ENCODE data around the gene FAM117A. TPM values are rescaled to one million over a fixed set of nuclear protein-coding genes. Genes with fewer than 3 reads are reported as not detected.

Gene FAM117A
- total and polyA plus RNA-seq, 10 of the 15 experiments (the other 5 are each of a cell fraction or from before 2014, with no cell fraction given): 2.1 to 29.6 (median 20.0) TPM

DNA sequence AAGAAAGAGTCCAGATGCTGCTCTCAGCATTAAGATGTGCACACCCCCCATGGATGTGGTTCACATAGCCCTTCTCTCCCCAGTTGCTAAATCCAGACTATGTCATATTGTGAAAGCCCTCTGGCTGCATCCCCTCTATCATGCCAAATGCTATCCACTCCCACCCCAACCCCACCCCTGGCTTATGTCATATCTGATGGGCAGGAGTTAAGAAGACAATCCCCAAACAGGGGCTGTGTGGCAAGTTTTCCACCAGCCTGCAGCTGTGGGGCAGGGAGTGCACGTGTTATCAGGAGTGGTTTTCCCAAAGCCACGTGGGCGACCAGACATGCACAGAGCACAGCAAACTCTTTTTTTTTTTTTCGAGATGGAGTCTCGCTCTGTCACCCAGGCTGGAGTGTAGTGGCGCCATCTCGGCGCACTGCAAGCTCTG lies 10.0 kb downstream of the FAM117A start (continued):
- TF ChIP-seq TBL1XR1 (IDR thresholded peaks at IDR 0.05; ENCODE audit: low read depth, low read length): no peak
- TF ChIP-seq PAX8 (IDR thresholded peaks at IDR 0.05): no peak

DNA sequence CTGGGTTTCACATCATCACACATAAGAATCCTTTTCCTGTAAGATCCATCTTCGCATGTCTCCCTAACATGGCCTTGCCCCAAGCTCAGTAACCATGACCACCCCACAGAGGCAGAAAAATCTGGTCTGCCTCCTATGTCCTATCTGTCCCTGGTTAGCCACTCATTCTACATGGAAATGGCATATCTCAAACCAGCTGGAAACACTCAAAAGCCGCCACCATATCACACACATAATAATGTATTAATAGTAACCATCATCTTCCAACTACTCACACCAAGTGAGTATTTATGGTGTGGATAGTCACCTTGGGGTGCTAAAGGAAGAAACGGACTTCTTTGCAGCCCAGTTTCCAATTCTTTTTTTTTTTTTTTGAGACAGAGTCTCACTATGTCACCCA lies 11.4 kb downstream of the FAM117A start:
- ATAC-seq: no peak
- POLR2A ChIA-PET: interaction anchor here (0.8 to 1.7 kb wide), 2 partner anchors 9 to 10 kb away, joined by 4 to 5 read pairs; no protein-coding TSS in a partner anchor
- WGBS (ENCODE audit: insufficient coverage, insufficient replicate concordance, low lambda C conversion rate, missing lambda C conversion rate): 84% methylated on average over 3 of the region's 3 CpGs
- no peaks in the 10 kb centered on the region for H4K20me1 ChIP-seq (ENCODE audit: control insufficient read depth, insufficient read depth)
- SMC1A ChIA-PET (ENCODE audit: uncharacterized antibody, unreplicated experiment): interaction anchor here (0.7 to 7.6 kb wide), 5 partner anchors 10 to 46 kb away, joined by 3 to 128 read pairs (median 3); partner anchors contain the start of gene FAM117A
- H3K79me2 ChIP-seq (ENCODE audit: control insufficient read depth, insufficient read depth, low read length): peaks cover 15% of the 10 kb centered on the region
- no peak overlapping the region for H3K4me2 ChIP-seq (ENCODE audit: control insufficient read depth, insufficient read depth)
- in situ Hi-C loops (cut with MboI) (no loop called here), intact Hi-C loops (cut with micrococcal nuclease; ENCODE audit: unreplicated experiment) (no loop called here)
- peaks cover 35% of the 10 kb centered on the region for H3K4me1 ChIP-seq (ENCODE audit: control insufficient read depth, insufficient read depth, low read length)
- H2AFZ ChIP-seq (ENCODE audit: control insufficient read depth, low read depth, low read length): no peak overlapping the region
- TF ChIP-seq SIX5 (IDR thresholded peaks at IDR 0.05; ENCODE audit: low read depth, low read length, severe bottlenecking) (no peak), RBBP5 (conservative IDR thresholded peaks at IDR 0.05) (no peak), MTA2 (IDR thresholded peaks at IDR 0.05; ENCODE audit: low read depth) (no peak), SIN3A (IDR thresholded peaks at IDR 0.05; ENCODE audit: low read depth, low read length) (no peak), NRF1 (conservative IDR thresholded peaks at IDR 0.05; ENCODE audit: low read depth, low read length) (no peak), POU2F2 (IDR thresholded peaks at IDR 0.05; ENCODE audit: borderline replicate concordance, low read depth, low read length) (no peak), CREB1 (IDR thresholded peaks at IDR 0.05; ENCODE audit: low read depth) (no peak), RAD21 (IDR thresholded peaks at IDR 0.05; ENCODE audit: insufficient read depth, low read depth, low read length) (no peak), SMC3 (IDR thresholded peaks at IDR 0.05; ENCODE audit: borderline replicate concordance, low read length) (no peak), NFIC (IDR thresholded peaks at IDR 0.05; ENCODE audit: low read depth, low read length) (no peak), RB1 (IDR thresholded peaks at IDR 0.05; ENCODE audit: borderline replicate concordance) (no peak), ZZZ3 (IDR thresholded peaks at IDR 0.05; ENCODE audit: control insufficient read depth, insufficient read length, low read depth) (no peak), CBX5 (IDR thresholded peaks at IDR 0.05; ENCODE audit: low read depth) (no peak), BCL11A (IDR thresholded peaks at IDR 0.05; ENCODE audit: low read depth, low read length) (no peak)
- TF ChIP-seq, protein P1, sequence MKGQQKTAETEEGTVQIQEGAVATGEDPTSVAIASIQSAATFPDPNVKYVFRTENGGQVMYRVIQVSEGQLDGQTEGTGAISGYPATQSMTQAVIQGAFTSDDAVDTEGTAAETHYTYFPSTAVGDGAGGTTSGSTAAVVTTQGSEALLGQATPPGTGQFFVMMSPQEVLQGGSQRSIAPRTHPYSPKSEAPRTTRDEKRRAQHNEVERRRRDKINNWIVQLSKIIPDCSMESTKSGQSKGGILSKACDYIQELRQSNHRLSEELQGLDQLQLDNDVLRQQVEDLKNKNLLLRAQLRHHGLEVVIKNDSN (IDR thresholded peaks at IDR 0.05; ENCODE audit: borderline replicate concordance, extremely low read length, insufficient read depth, low read depth, low read length): no peak
- H3K27me3 ChIP-seq (replicated peaks in 1 of 2; ENCODE audit: control insufficient read depth in 2 of 2, insufficient read depth in 2 of 2, low read length in 1 of 2): no peaks in the 10 kb centered on the region
- H3K27ac ChIP-seq (ENCODE audit: control insufficient read depth, insufficient read depth): no peak overlapping the region
- H3K36me3 ChIP-seq (ENCODE audit: control insufficient read depth in 2 of 2, insufficient read depth in 2 of 2, low read length in 1 of 2): peaks cover 0 to 4% of the 10 kb centered on the region in 2 experiments; a peak in 1 of 4 replicates
- no peak for FAIRE-seq
- no peak overlapping the region for H3K9ac ChIP-seq (ENCODE audit: control insufficient read depth, insufficient read depth, low read length)
- BruUV-seq (replicated peaks): no TSS peak
- CTCF ChIA-PET: interaction anchor here (0.6 to 1.5 kb wide), 5 partner anchors 9 to 318 kb away, joined by 3 to 4 read pairs (median 3); partner anchors contain the start of gene SLC35B1
- H3K9me3 ChIP-seq (replicated peaks; ENCODE audit: control insufficient read depth, insufficient read depth, low read length): no peaks in the 10 kb centered on the region
- RAD21 ChIA-PET (ENCODE audit: unreplicated experiment): no interaction called here
- no peak for DNase-seq (ENCODE audit: low read depth, low spot score)
- H3K4me3 ChIP-seq: no peak overlapping the region

All from GM12878 (cell line).